ACHN (cell line): ENCODE results near the gene DLGAP1.

Experiments used
- DNase-seq: peaks from one replicate; pipeline ENCODE4 v3.0.0-alpha.2; 2015
- in situ Hi-C: cut with HindIII; loops from 2 replicates; pipeline ENCODE4 v1.10.0; 2017; ENCODE audit warnings: low sequenced_read_pairs, low pct_ligation_motif_present, low pct_unique_long_range_greater_than_20kb

DLGAP1 gene

DNA sequence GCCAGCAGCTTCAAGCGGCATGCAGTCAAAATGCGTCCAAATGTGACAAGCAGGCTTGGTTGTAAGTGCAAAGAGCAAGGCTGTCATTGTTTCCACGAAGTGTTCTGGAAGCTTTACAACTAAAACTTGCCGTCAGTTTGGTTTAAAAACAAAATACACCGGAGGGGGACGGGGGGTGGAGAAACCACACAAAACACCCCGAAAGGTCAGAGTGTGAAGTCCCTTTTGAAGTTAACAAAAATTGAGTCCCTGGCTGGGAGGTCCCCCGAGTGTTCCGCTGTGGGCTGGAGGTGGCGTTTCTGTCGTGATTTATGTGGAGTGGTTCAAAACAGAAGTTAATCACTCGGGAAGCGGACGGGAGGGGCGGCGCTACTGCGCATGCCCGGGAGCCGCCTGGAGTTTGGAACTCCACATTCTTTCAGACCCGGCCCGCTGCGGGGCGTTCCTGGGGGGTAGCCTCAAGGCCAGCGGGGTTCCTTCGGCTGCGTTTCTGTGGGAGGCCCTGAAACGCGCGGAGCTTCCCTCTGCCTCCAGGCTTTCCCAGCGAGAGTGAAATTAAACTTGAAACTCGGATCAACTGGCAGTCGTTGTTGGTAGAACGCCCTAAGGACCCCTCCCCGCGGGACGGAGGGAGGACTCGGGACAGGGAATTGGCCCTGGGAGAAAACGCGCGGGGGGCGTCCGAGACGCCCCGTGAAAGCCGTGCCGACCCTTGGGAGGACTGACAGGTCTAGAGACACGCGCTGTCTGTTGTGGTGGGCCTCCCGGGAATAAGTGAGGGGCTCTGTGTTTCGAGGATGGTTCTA is 1003.7 kb downstream of the DLGAP1 start:
- DNase-seq: peak; percentile 82
- in situ Hi-C loops: no loop called here

DNA sequence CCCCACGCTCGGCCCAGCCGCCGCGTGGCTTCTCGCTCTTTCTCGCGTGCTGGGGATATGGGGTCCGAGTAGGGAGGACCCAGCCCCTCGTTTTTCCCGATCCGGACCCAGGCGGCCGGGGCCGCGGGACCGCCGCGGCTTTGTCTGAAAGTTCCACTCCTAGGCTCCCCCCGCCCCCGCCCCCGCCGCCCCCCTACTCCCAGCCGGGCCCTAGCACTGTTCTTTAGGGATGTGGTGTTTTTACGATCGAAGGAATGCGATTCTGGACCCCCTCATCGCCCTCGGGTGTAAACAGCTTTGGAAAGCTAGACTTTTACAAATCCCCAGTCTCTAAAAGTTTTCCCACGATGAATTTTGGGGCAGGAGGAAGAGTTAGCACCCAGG is 1004.3 kb downstream of the DLGAP1 start:
- no peak for DNase-seq
- in situ Hi-C loops: no loop called here

DNA sequence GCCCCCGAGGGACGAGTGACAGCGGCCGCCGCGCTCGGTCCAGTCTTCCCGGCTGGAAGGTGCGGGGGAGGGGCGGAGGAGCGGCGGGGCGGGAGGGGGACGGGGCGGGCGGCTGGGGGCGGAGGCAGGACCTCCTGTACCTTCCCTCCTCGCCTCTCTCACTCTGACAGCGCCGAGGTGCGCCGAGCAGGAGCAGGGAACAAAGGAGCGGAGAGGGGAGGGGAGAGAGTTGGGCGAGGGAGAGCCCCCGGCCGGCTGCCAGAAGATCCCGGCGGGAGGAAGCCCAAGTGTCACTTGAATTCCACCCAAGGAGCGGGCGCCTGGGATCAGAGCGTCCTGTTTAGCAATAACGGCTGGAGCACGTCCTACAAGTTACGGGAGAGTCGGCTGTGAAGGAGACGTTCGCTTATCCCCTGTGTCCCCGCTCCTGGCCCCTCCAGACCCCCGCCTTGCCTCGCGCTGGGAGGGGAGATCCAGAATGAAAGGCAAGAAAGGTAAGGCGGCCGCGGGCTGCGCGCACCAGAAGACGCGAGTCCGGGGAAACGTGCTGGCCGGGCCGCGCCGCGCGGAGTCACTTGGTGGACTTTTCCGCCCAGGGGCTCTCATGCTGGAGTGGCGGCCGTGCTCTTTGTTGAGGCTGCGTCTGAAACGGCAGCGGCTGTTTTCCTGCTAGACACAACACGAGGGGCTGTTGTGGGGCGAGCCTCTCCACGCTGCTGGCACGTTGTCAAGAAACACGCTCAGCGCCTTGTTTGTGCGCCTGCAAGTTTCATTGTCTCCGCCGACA is 1004.9 kb downstream of the DLGAP1 start, which contains the start of gene TGIF1:
Gene TGIF1 (plus strand): TSS at position 161 of the 787 bp plus-strand sequence. CDS start 318 bp downstream, at position 479.
- in situ Hi-C loops: no loop called here
- DNase-seq: peak; percentile 68

GRCh38 chr18:3449512-3450011 is 1005.5 kb downstream of the DLGAP1 start:
- peak; percentile 75 for DNase-seq
- in situ Hi-C loops: no loop called here

GRCh38 chr18:3448838-3449511 is 1006.1 kb downstream of the DLGAP1 start:
- in situ Hi-C loops: no loop called here
- peak; percentile 72 for DNase-seq

GRCh38 chr18:3447895-3448837 is 1006.9 kb downstream of the DLGAP1 start:
- in situ Hi-C loops: no loop called here
- DNase-seq: peak; percentile 94

GRCh38 chr18:3447068-3447894 is 1007.8 kb downstream of the DLGAP1 start:
- in situ Hi-C loops: no loop called here
- DNase-seq: peak; percentile 55
